SK-N-SH treated with all-trans-retinoic acid at 6 μM for 48 hours (cell line): ENCODE measurements around the gene SLC1A7.

Source experiments
- ATAC-seq: fragments of 200-7000 bp; cut with Tn5 transposase; 3 replicates; pipeline ENCODE4 v1.9.1; 2020; ENCODE audit warnings: mild to moderate bottlenecking, moderate library complexity
- ARNTL ChIP-seq: fragments of 450-650 bp; formaldehyde crosslinking; IDR thresholded peaks from 2 replicates; pipeline ENCODE4 v1.5.0; 2020; ENCODE audit warnings: low read depth, mild to moderate bottlenecking, moderate library complexity, borderline replicate concordance
- BACH2 ChIP-seq: fragments of 250-450 bp; sonication (Bioruptor Pico); IDR thresholded peaks from 2 replicates; pipeline ENCODE4 v1.9.0; 2021; ENCODE audit warnings: mild to moderate bottlenecking, borderline replicate concordance
- CREB5 ChIP-seq: fragments of 250-450 bp; sonication (Bioruptor Pico); IDR thresholded peaks from 2 replicates; pipeline ENCODE4 v1.5.1; 2020; ENCODE audit warnings: low read depth, mild to moderate bottlenecking, moderate library complexity
- CSDC2 ChIP-seq: fragments of 250-450 bp; sonication (Bioruptor Pico); IDR thresholded peaks from 2 replicates; pipeline ENCODE4 v1.5.0; 2020; ENCODE audit warnings: mild to moderate bottlenecking, moderate library complexity
- CSRNP3 ChIP-seq: fragments of 250-450 bp; sonication (Bioruptor Pico); IDR thresholded peaks from 2 replicates; pipeline ENCODE4 v1.5.1; 2021; ENCODE audit warnings: mild to moderate bottlenecking, moderate library complexity
- ESRRG ChIP-seq: fragments of 250-450 bp; sonication (Bioruptor Pico); IDR thresholded peaks from 2 replicates; pipeline ENCODE4 v1.6.1; 2021; ENCODE audit warnings: mild to moderate bottlenecking
- GLIS3 ChIP-seq: fragments of 250-450 bp; sonication (Bioruptor Pico); IDR thresholded peaks from 2 replicates; pipeline ENCODE4 v1.5.0; 2020; ENCODE audit warnings: mild to moderate bottlenecking, moderate library complexity
- OSR1 ChIP-seq: fragments of 250-450 bp; sonication (Bioruptor Pico); IDR thresholded peaks from 2 replicates; pipeline ENCODE4 v1.8.0; 2022; ENCODE audit warnings: moderate library complexity, mild to moderate bottlenecking, inconsistent platforms
- PATZ1 ChIP-seq: fragments of 250-450 bp; sonication (Bioruptor Pico); IDR thresholded peaks from 2 replicates; pipeline ENCODE4 v1.8.0; 2020; ENCODE audit warnings: mild to moderate bottlenecking, moderate library complexity, borderline replicate concordance
- POU6F1 ChIP-seq: fragments of 250-450 bp; sonication (Bioruptor Pico); IDR thresholded peaks from 2 replicates; pipeline ENCODE4 v1.8.0; 2021; ENCODE audit warnings: low read depth, mild to moderate bottlenecking, moderate library complexity, borderline replicate concordance
- PPARA ChIP-seq: fragments of 250-450 bp; sonication (Bioruptor Pico); IDR thresholded peaks from 2 replicates; pipeline ENCODE4 v1.5.0; 2020; ENCODE audit warnings: mild to moderate bottlenecking, borderline replicate concordance
- RARB ChIP-seq: fragments of 250-450 bp; sonication (Bioruptor Pico); IDR thresholded peaks from 2 replicates; pipeline ENCODE4 v1.8.0; 2021; ENCODE audit warnings: mild to moderate bottlenecking, moderate library complexity
- TCF4 ChIP-seq: fragments of 250-450 bp; sonication (Bioruptor Pico); IDR thresholded peaks from 2 replicates; pipeline ENCODE4 v1.8.0; 2021; ENCODE audit warnings: mild to moderate bottlenecking, moderate library complexity, borderline replicate concordance
- TOX ChIP-seq: fragments of 250-450 bp; sonication (Bioruptor Pico); IDR thresholded peaks from 2 replicates; pipeline ENCODE4 v1.8.0; 2021; ENCODE audit warnings: mild to moderate bottlenecking, moderate library complexity, borderline replicate concordance
- TSHZ2 ChIP-seq: fragments of 250-450 bp; sonication (Bioruptor Pico); IDR thresholded peaks from 2 replicates; pipeline ENCODE4 v1.5.0; 2020; ENCODE audit warnings: mild to moderate bottlenecking, moderate library complexity
- ZC3H10 ChIP-seq: fragments of 250-450 bp; sonication (Bioruptor Pico); IDR thresholded peaks from 2 replicates; pipeline ENCODE4 v1.5.1; 2021; ENCODE audit warnings: mild to moderate bottlenecking, moderate library complexity
- ZFP3 ChIP-seq: fragments of 250-450 bp; sonication (Bioruptor Pico); IDR thresholded peaks from 2 replicates; pipeline ENCODE4 v1.5.0; 2020; ENCODE audit warnings: mild to moderate bottlenecking, moderate library complexity
- ZFP30 ChIP-seq: fragments of 450-650 bp; formaldehyde crosslinking; IDR thresholded peaks from 2 replicates; pipeline ENCODE4 v1.5.0; 2022; ENCODE audit warnings: mild to moderate bottlenecking, moderate library complexity
- ZNF565 ChIP-seq: fragments of 450-650 bp; formaldehyde crosslinking; conservative IDR thresholded peaks from 2 replicates; pipeline ENCODE4 v1.5.0; 2020; ENCODE audit warnings: low read depth, mild to moderate bottlenecking, moderate library complexity
- ZNF70 ChIP-seq: fragments of 450-650 bp; formaldehyde crosslinking; IDR thresholded peaks from 2 replicates; pipeline ENCODE4 v1.5.0; 2020; ENCODE audit warnings: mild to moderate bottlenecking, moderate library complexity

Gene SLC1A7

GRCh38 chr1:53122961-53123413, 19.5 kb downstream of the SLC1A7 start:
- TF ChIP-seq ARNTL (CRISPR knock-in tag) (no peak), ZNF565 (no peak)
- no peak for ATAC-seq

GRCh38 chr1:53122201-53122885, 20.1 kb downstream of the SLC1A7 start:
- ATAC-seq: no peak; the same call in 2 of the 3 replicates

GRCh38 chr1:53121319-53122172, 20.9 kb downstream of the SLC1A7 start:
- no peak for TF ChIP-seq ZFP30
- no peak for TF ChIP-seq CSRNP3 (CRISPR knock-in tag)
- TF ChIP-seq ZNF70 (CRISPR knock-in tag): no peak
- TF ChIP-seq ZC3H10: no peak
- TF ChIP-seq TCF4 (CRISPR knock-in tag): no peak
- no peak for TF ChIP-seq RARB (CRISPR knock-in tag)
- no peak for TF ChIP-seq ZNF565
- TF ChIP-seq TSHZ2 (CRISPR knock-in tag): no peak
- TF ChIP-seq, all 23 proteins: peak for 0
- peak; percentile 52 for ATAC-seq

More at GRCh38 chr1:53122201-53122885, 20.1 kb downstream of the SLC1A7 start:
- TF ChIP-seq CREB5 (CRISPR knock-in tag) (no peak), TOX (CRISPR knock-in tag) (no peak), BACH2 (CRISPR knock-in tag) (no peak)

- no peak for ATAC-seq
- no peak for TF ChIP-seq RARB (CRISPR knock-in tag)
- TF ChIP-seq PPARA (CRISPR knock-in tag): no peak
Observed at GRCh38 chr1:53120659-53121058, 21.8 kb downstream of the SLC1A7 start.

- no peak for ATAC-seq
- TF ChIP-seq ARNTL (CRISPR knock-in tag) (no peak), OSR1 (CRISPR knock-in tag) (no peak), PATZ1 (CRISPR knock-in tag) (no peak), ESRRG (CRISPR knock-in tag) (no peak), ZFP3 (CRISPR knock-in tag) (no peak), TCF4 (CRISPR knock-in tag) (no peak), GLIS3 (CRISPR knock-in tag) (no peak), POU6F1 (no peak), CSDC2 (CRISPR knock-in tag) (no peak)
- TF ChIP-seq, all 23 proteins: peak for 0
Observed at GRCh38 chr1:53117836-53118235, 24.6 kb downstream of the SLC1A7 start.
